Measurements from ENCODE around the gene OR4F15. TPM values are rescaled to one million over a fixed set of nuclear protein-coding genes. Genes with fewer than 3 reads are reported as not detected.
"Not testable (repeated sequence)": the region's sequence is repeated elsewhere in the genome, so short reads cannot be mapped to it uniquely, and the experiment has no call there.

The OR4F15 gene
- total RNA-seq, 6 experiments from 2014 or later = 0.14 to 0.27 (median 0.23) TPM

- Mint-ChIP-seq H3K4me1 (ENCODE audit: low read depth) (no peaks in the 10 kb centered on the region), H3K9me3 (no peaks in the 10 kb centered on the region), H3K4me3 (no peak overlapping the region), H3K27ac (no peak overlapping the region), H3K36me3 (ENCODE audit: low read depth) (no peaks in the 10 kb centered on the region), H3K27me3 (ENCODE audit: insufficient read depth) (peaks cover 19% of the 10 kb centered on the region)
- no peak for DNase-seq
- 0 out of 2 replicates have a peak, but pooled peaks have one; percentile 28 for TF ChIP-seq CTCF (IDR thresholded peaks at IDR 0.05)
These were observed 38.4 kb upstream of the OR4F15 start for GRCh38 chr15:101773496-101774100.

GRCh38 chr15:101775136-101775535 is 36.9 kb upstream of the OR4F15 start:
- H3K27me3 Mint-ChIP-seq (ENCODE audit: insufficient read depth) = peaks cover 19% of the 10 kb centered on the region
- TF ChIP-seq CTCF (IDR thresholded peaks at IDR 0.05) = no peak
- no peaks in the 10 kb centered on the region for H3K9me3 Mint-ChIP-seq
- no peak overlapping the region for H3K4me3 Mint-ChIP-seq
- DNase-seq = no peak
- no peak overlapping the region for H3K27ac Mint-ChIP-seq
- H3K36me3 Mint-ChIP-seq (ENCODE audit: low read depth) = no peaks in the 10 kb centered on the region
- peaks cover 4% of the 10 kb centered on the region; the same call in 1 of the 2 replicates for H3K4me1 Mint-ChIP-seq (ENCODE audit: low read depth)

GRCh38 chr15:101778576-101778975 is 33.4 kb upstream of the OR4F15 start:
- H3K36me3 Mint-ChIP-seq (ENCODE audit: low read depth); DNase-seq; H3K4me1 Mint-ChIP-seq (ENCODE audit: low read depth); H3K27ac Mint-ChIP-seq; H3K4me3 Mint-ChIP-seq; H3K9me3 Mint-ChIP-seq: not testable (repeated sequence)
- peaks cover 19% of the 10 kb centered on the region for H3K27me3 Mint-ChIP-seq (ENCODE audit: insufficient read depth)

- not testable (repeated sequence) for H3K4me3 Mint-ChIP-seq; H3K36me3 Mint-ChIP-seq (ENCODE audit: low read depth); H3K27ac Mint-ChIP-seq; H3K9me3 Mint-ChIP-seq; H3K4me1 Mint-ChIP-seq (ENCODE audit: low read depth)
- H3K27me3 Mint-ChIP-seq (ENCODE audit: insufficient read depth) = peaks cover 22% of the 10 kb centered on the region
- DNase-seq = peak; percentile 9
These were observed 31.8 kb upstream of the OR4F15 start for GRCh38 chr15:101780225-101780624.

GRCh38 chr15:101781928-101782327 is 30.1 kb upstream of the OR4F15 start:
- no peak for DNase-seq
- H3K27ac Mint-ChIP-seq = no peak overlapping the region
- no peak overlapping the region for H3K4me3 Mint-ChIP-seq
- peaks cover 12% of the 10 kb centered on the region for H3K27me3 Mint-ChIP-seq (ENCODE audit: insufficient read depth)
- no peak for TF ChIP-seq CTCF (IDR thresholded peaks at IDR 0.05)
- H3K4me1 Mint-ChIP-seq (ENCODE audit: low read depth) = peaks cover 6% of the 10 kb centered on the region; the same call in 1 of the 2 replicates
- H3K36me3 Mint-ChIP-seq (ENCODE audit: low read depth) = no peaks in the 10 kb centered on the region
- H3K9me3 Mint-ChIP-seq = no peaks in the 10 kb centered on the region

GRCh38 chr15:101784644-101785043 is 27.4 kb upstream of the OR4F15 start:
- no peak for DNase-seq
- Mint-ChIP-seq H3K9me3 (no peaks in the 10 kb centered on the region), H3K36me3 (ENCODE audit: low read depth) (no peaks in the 10 kb centered on the region), H3K27me3 (ENCODE audit: insufficient read depth) (peaks cover 5% of the 10 kb centered on the region), H3K27ac (no peak overlapping the region), H3K4me1 (ENCODE audit: low read depth) (peaks cover 6% of the 10 kb centered on the region; the same call in 1 of the 2 replicates), H3K4me3 (no peak overlapping the region)
- no peak for TF ChIP-seq CTCF (IDR thresholded peaks at IDR 0.05)

- not testable (repeated sequence) for H3K27ac Mint-ChIP-seq; H3K36me3 Mint-ChIP-seq (ENCODE audit: low read depth); H3K4me3 Mint-ChIP-seq; H3K4me1 Mint-ChIP-seq (ENCODE audit: low read depth); DNase-seq; H3K9me3 Mint-ChIP-seq; H3K27me3 Mint-ChIP-seq (ENCODE audit: insufficient read depth)
These were observed 25.6 kb upstream of the OR4F15 start for GRCh38 chr15:101786422-101786821.

- not testable (repeated sequence) for H3K27ac Mint-ChIP-seq; H3K27me3 Mint-ChIP-seq (ENCODE audit: insufficient read depth)
These were observed 24.0 kb upstream of the OR4F15 start for GRCh38 chr15:101788001-101788400.

GRCh38 chr15:101788503-101789269 is 23.3 kb upstream of the OR4F15 start:
- not testable (repeated sequence) for H3K9me3 Mint-ChIP-seq; DNase-seq; H3K36me3 Mint-ChIP-seq (ENCODE audit: low read depth); H3K27ac Mint-ChIP-seq; H3K27me3 Mint-ChIP-seq (ENCODE audit: insufficient read depth); H3K4me1 Mint-ChIP-seq (ENCODE audit: low read depth); H3K4me3 Mint-ChIP-seq

More at GRCh38 chr15:101788001-101788400, 24.0 kb upstream of the OR4F15 start:
- H3K36me3 Mint-ChIP-seq (ENCODE audit: low read depth); H3K4me1 Mint-ChIP-seq (ENCODE audit: low read depth); H3K4me3 Mint-ChIP-seq; H3K9me3 Mint-ChIP-seq; DNase-seq: not testable (repeated sequence)

GRCh38 chr15:101790748-101791147 is 21.3 kb upstream of the OR4F15 start:
- not testable (repeated sequence) for H3K36me3 Mint-ChIP-seq (ENCODE audit: low read depth); H3K27ac Mint-ChIP-seq; H3K9me3 Mint-ChIP-seq; H3K4me3 Mint-ChIP-seq; H3K27me3 Mint-ChIP-seq (ENCODE audit: insufficient read depth); DNase-seq
- peaks cover 27% of the 10 kb centered on the region for H3K4me1 Mint-ChIP-seq (ENCODE audit: low read depth)

Measured in HFFc6 (cell line).